A549 (cell line): ENCODE results near the gene SH3PXD2A. TPM values are rescaled to one million over a fixed set of nuclear protein-coding genes. Genes with fewer than 3 reads are reported as not detected.

Source experiments
- ATAC-seq, 2 experiments: fragments of 200-7000 bp in 1 of 2; fragments of >200 bp in 1 of 2; cut with Nextera tagmentation in 1 of 2; cut with Tn5 transposase in 1 of 2; 3 replicates each; pipeline versions ENCODE4 v1.8.0 to v1.9.1; 2018 to 2020; ENCODE audit warnings: mild to moderate bottlenecking in 1 of 2, moderate library complexity in 1 of 2
- CTCF ChIA-PET: fragments of 300-600 bp; sonication (Branson Sonifier 250); formaldehyde crosslinking; extraction: SDS; loops from one replicate; lab custom pipeline; 2021; ENCODE audit warnings: antibody characterized with exemption, inconsistent platforms; lab: Yijun Ruan, JAX
- POLR2A ChIA-PET: fragments of 350-600 bp; formaldehyde crosslinking; extraction: SDS; loops from one replicate; lab custom pipeline; 2021; ENCODE audit warnings: antibody characterized with exemption, inconsistent platforms; lab: Yijun Ruan, JAX
- DNase-seq, 2 experiments: peaks; one replicate each; pipeline versions ENCODE4 v3.0.0 to v3.0.0-alpha.2; 2011 to 2016; ENCODE audit warnings: low read depth in 1 of 2, low spot score in 1 of 2
- FAIRE-seq: peaks from 2 replicates; lab custom pipeline; 2011; peaks lifted over from hg19 to GRCh38; lab: Jason Lieb, UNC
- H3K27ac ChIP-seq, 2 experiments: fragments of >200 bp; sonication (Bioruptor Twin); formaldehyde crosslinking; 3 replicates each; pipeline ENCODE4 v1.5.1; 2016 to 2017
- H3K4me1 ChIP-seq: fragments of >200 bp; sonication (Bioruptor Twin); formaldehyde crosslinking; 3 replicates; pipeline ENCODE4 v1.6.1; 2016
- H3K4me2 ChIP-seq: fragments of >200 bp; sonication (Bioruptor Twin); formaldehyde crosslinking; 3 replicates; pipeline ENCODE4 v1.6.1; 2016
- H3K4me3 ChIP-seq: fragments of >200 bp; sonication (Bioruptor Twin); formaldehyde crosslinking; 3 replicates; pipeline ENCODE4 v1.5.1; 2016
- H3K9me3 ChIP-seq: fragments of >200 bp; sonication (Bioruptor Twin); formaldehyde crosslinking; 3 replicates; pipeline ENCODE4 v1.6.1; 2016
- CEBPB ChIP-seq, 2 experiments: fragments of >200 bp in 1 of 2; sonication (Bioruptor Twin) in 1 of 2; formaldehyde crosslinking in 1 of 2; IDR thresholded peaks; 2 replicates each; pipeline ENCODE4 v1.6.1; 2012 to 2016
- EHF ChIP-seq: fragments of 250-450 bp; sonication (Bioruptor Pico); IDR thresholded peaks from 2 replicates; pipeline ENCODE4 v1.5.0; 2020; ENCODE audit warnings: mild to moderate bottlenecking
- ELK1 ChIP-seq: fragments of 150-350 bp; IDR thresholded peaks from 2 replicates; pipeline ENCODE4 v1.6.1; 2014; ENCODE audit warnings: low read depth, mild to moderate bottlenecking, low read length
- ESRRA ChIP-seq: fragments of 150-350 bp; IDR thresholded peaks from 2 replicates; pipeline ENCODE4 v1.6.1; 2014; ENCODE audit warnings: mild to moderate bottlenecking, low read length, borderline replicate concordance
- FOSL2 ChIP-seq, 2 experiments: fragments of 450-650 bp in 1 of 2; fragments of >200 bp in 1 of 2; sonication (Bioruptor Twin) in 1 of 2; formaldehyde crosslinking; IDR thresholded peaks; 2 replicates each; pipeline versions ENCODE4 v1.5.0 to v1.6.1; 2016 to 2020; ENCODE audit warnings: mild to moderate bottlenecking in 1 of 2, moderate library complexity in 1 of 2
- HDAC2 ChIP-seq: fragments of 200-600 bp; sonication (generic); IDR thresholded peaks from 2 replicates; pipeline ENCODE4 v1.6.1; 2016
- HMGXB4 ChIP-seq: fragments of 250-450 bp; sonication (Bioruptor Pico); IDR thresholded peaks from 2 replicates; pipeline ENCODE4 v1.5.0; 2021; ENCODE audit warnings: mild to moderate bottlenecking, moderate library complexity, borderline replicate concordance
- HOXA7 ChIP-seq: fragments of 250-450 bp; sonication (Bioruptor Pico); IDR thresholded peaks from 2 replicates; pipeline ENCODE4 v1.5.0; 2020; ENCODE audit warnings: mild to moderate bottlenecking, moderate library complexity
- HOXB13 ChIP-seq: fragments of 250-450 bp; sonication (Bioruptor Pico); IDR thresholded peaks from 2 replicates; pipeline ENCODE4 v1.5.0; 2020; ENCODE audit warnings: low read depth, mild to moderate bottlenecking, moderate library complexity
- JUN ChIP-seq, 2 experiments: fragments of >200 bp; sonication (Bioruptor Twin); formaldehyde crosslinking; IDR thresholded peaks; 2 replicates in 1 of 2; 3 replicates in 1 of 2; pipeline ENCODE4 v1.6.1; 2016 to 2017
- JUNB ChIP-seq: fragments of >200 bp; sonication (Bioruptor Twin); formaldehyde crosslinking; IDR thresholded peaks from 2 replicates; pipeline ENCODE4 v1.6.1; 2016
- NR3C1 ChIP-seq: fragments of >200 bp; sonication (Bioruptor Twin); formaldehyde crosslinking; IDR thresholded peaks from 3 replicates; pipeline ENCODE4 v1.6.1; 2017
- PBX3 ChIP-seq: IDR thresholded peaks from 2 replicates; pipeline ENCODE4 v1.6.1; 2012
- PHF8 ChIP-seq: fragments of 200-600 bp; sonication (generic); IDR thresholded peaks from 2 replicates; pipeline ENCODE4 v1.6.1; 2016; ENCODE audit warnings: low read depth, mild to moderate bottlenecking, antibody characterized with exemption, moderate library complexity, borderline replicate concordance
- RARB ChIP-seq: fragments of 250-450 bp; sonication (Bioruptor Pico); IDR thresholded peaks from 2 replicates; pipeline ENCODE4 v1.8.0; 2021; ENCODE audit warnings: mild to moderate bottlenecking, moderate library complexity
- REST ChIP-seq: fragments of 200-600 bp; sonication (generic); IDR thresholded peaks from 2 replicates; pipeline ENCODE4 v1.6.1; 2016; ENCODE audit warnings: antibody characterized with exemption, mild to moderate bottlenecking, moderate library complexity
- SREBF2 ChIP-seq: fragments of 450-650 bp; IDR thresholded peaks from 2 replicates; pipeline ENCODE4 v1.6.1; 2014; ENCODE audit warnings: mild to moderate bottlenecking, moderate library complexity
- TFCP2L1 ChIP-seq: fragments of 250-450 bp; sonication (Bioruptor Pico); IDR thresholded peaks from 2 replicates; pipeline ENCODE4 v1.5.0; 2021; ENCODE audit warnings: mild to moderate bottlenecking
- ZNF302 ChIP-seq: fragments of 250-450 bp; sonication (Bioruptor Pico); IDR thresholded peaks from 2 replicates; pipeline ENCODE4 v1.9.0; 2021; ENCODE audit warnings: inconsistent platforms, mild to moderate bottlenecking, moderate library complexity
- ZSCAN20 ChIP-seq: fragments of 250-450 bp; sonication (Bioruptor Pico); IDR thresholded peaks from 2 replicates; pipeline ENCODE4 v1.8.0; 2022; ENCODE audit warnings: mild to moderate bottlenecking, moderate library complexity
- WGBS: methylation state at CpG from one replicate; pipeline ENCODE4 v1.1.6; 2017; ENCODE audit errors: missing lambda C conversion rate; 5-methylcytosine and 5-hydroxymethylcytosine counted together
- polyA plus RNA-seq, 4 experiments: library from polyadenylated mRNA; depleted of rRNA in 3 of 4; stranded (reverse); fragments of >200 nt; fragmentation: RNase III in 1 of 4; extraction: RNeasy Plus Mini Kit Qiagen cat#74134 plus additional on column Dnase treatment in 1 of 4; gene quantifications; 2 replicates in 3 of 4; 3 replicates in 1 of 4; pipeline ENCODE4 v1.2.3, GENCODE V29; 2011 to 2017

SH3PXD2A gene
- polyA plus RNA-seq, 2 of the 4 experiments (the other 2 are of a cell fraction): 2.4 to 3.9 TPM

GRCh38 chr10:103890194-103890658 lies 34.9 kb upstream of the SH3PXD2A start (continued):
- TF ChIP-seq REST: no peak
- TF ChIP-seq CEBPB (IDR thresholded peaks at IDR 0.05): no peak
- TF ChIP-seq ZNF302 (CRISPR knock-in tag): no peak

- Histone ChIP-seq H3K4me2 (peak overlapping the region; percentile 67), H3K27ac (peak overlapping the region; percentile 73 to 90), H3K9me3 (no peaks in the 10 kb centered on the region), H3K4me1 (peaks cover 50% of the 10 kb centered on the region), H3K4me3 (no peak overlapping the region)
- no peak for DNase-seq
- CTCF ChIA-PET: interaction anchor here (0.6 to 4.5 kb wide), 15 partner anchors 10 to 460 kb away, joined by 3 to 20 read pairs (median 6); partner anchors contain the start of genes SFR1 and SLK
- no peak for FAIRE-seq
- 73% methylated on average over 2 of the region's 2 CpGs for WGBS
- POLR2A ChIA-PET: interaction anchor here (1.5 to 1.9 kb wide), 2 partner anchors 19 to 232 kb away, joined by 11 to 12 read pairs; partner anchors contain the start of gene SFR1
- TF ChIP-seq ZNF302 (CRISPR knock-in tag) (no peak), HOXA7 (CRISPR knock-in tag) (no peak), ESRRA (no peak), FOSL2 (IDR thresholded peaks at IDR 0.05) (no peak), FOSL2 (CRISPR knock-in tag; IDR thresholded peaks at IDR 0.05) (no peak), EHF (no peak), ELK1 (no peak)
- TF ChIP-seq, all 56 proteins: peak for 0
- no peak for ATAC-seq
Observed at GRCh38 chr10:103889121-103889720, 33.8 kb upstream of the SH3PXD2A start.

GRCh38 chr10:103888113-103888841 lies 32.9 kb upstream of the SH3PXD2A start:
- ATAC-seq (peak; percentile 58 to 72; a peak in 5 of 6 replicates), FAIRE-seq (peak; percentile 95), DNase-seq (peak; percentile 72 to 77)
- H3K9me3 ChIP-seq: no peaks in the 10 kb centered on the region
- CTCF ChIA-PET: interaction anchor here (0.6 to 11.4 kb wide), 61 partner anchors 9 to 390 kb away, joined by 3 to 321 read pairs (median 4); partner anchors contain the start of genes GSTO1, SFR1 and STN1
- POLR2A ChIA-PET: interaction anchor here (0.5 to 1.7 kb wide), 4 partner anchors 20 to 235 kb away, joined by 3 to 9 read pairs (median 5); partner anchors contain the start of gene SFR1
- H3K4me3 ChIP-seq: no peak overlapping the region
- WGBS: 9% methylated on average over 6 of the region's 6 CpGs
- peaks cover 41% of the 10 kb centered on the region for H3K4me1 ChIP-seq
- H3K4me2 ChIP-seq: peak overlapping the region; percentile 67
- peak overlapping the region; percentile 73 to 90 for H3K27ac ChIP-seq
- no peak for TF ChIP-seq TFCP2L1
- no peak for TF ChIP-seq SREBF2
- TF ChIP-seq HDAC2: no peak
- no peak for TF ChIP-seq ELK1
- TF ChIP-seq HOXA7 (CRISPR knock-in tag): no peak
- TF ChIP-seq NR3C1: no peak
- 0 out of 2 replicates have a peak, but pooled peaks have one; percentile 17 for TF ChIP-seq ZSCAN20 (CRISPR knock-in tag)
- no peak for TF ChIP-seq PBX3
- TF ChIP-seq HOXB13 (CRISPR knock-in tag): no peak
- TF ChIP-seq HMGXB4: no peak
- no peak for TF ChIP-seq PHF8
- no peak for TF ChIP-seq RARB (CRISPR knock-in tag)
- 0 out of 5 replicates have a peak, but pooled peaks of 1 of the 2 experiments have one; percentile 17 for TF ChIP-seq JUN (IDR thresholded peaks at IDR 0.05)
- TF ChIP-seq JUNB: 0 out of 2 replicates have a peak, but pooled peaks have one; percentile 24
